Measurements from ENCODE around the gene AKIRIN2. TPM values are rescaled to one million over a fixed set of nuclear protein-coding genes. Genes with fewer than 3 reads are reported as not detected.
"Not testable (repeated sequence)": the region's sequence is repeated elsewhere in the genome, so short reads cannot be mapped to it uniquely, and the experiment has no call there.

Gene AKIRIN2
- polyA plus RNA-seq, 1 donor (not counting 4 experiments of a cell fraction or from before 2014, with no cell fraction given): 24.6 TPM

DNA sequence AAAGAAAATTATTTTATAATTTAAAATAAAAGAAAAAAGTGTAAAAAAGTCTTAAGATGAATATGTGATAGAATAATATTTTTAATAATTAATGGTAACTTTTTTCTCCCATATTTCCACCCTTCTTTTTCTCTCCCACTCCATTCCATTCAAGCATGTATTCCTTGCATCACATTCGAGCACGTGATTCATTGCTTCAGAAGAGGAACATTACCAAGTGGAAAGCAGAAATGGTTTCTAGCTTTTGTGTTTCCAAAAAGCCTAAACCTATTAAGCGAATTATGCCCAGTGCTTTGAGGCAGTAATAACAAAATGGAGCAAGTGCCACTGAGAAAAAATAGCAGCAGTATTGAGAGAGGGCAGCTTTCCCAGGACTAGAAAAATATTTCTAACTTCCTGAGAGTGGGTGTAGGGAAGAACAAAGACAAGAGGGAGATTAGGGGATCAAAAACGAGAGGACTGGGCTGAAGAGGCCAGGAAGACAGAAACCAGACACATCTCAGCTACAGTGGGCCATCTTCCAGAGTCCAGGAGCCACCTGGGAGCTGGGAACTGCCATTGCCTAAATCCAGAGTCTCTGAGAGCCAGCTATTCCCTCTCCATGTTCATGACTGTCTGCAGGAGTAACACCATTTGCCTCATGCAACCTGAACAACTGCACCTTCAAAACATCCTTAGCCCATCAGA is 15.0 kb upstream of the AKIRIN2 start:
- Histone ChIP-seq H3K4me3 (ENCODE audit: control insufficient read depth in 2 of 3, extremely low read depth in 1 of 3, insufficient read depth in 2 of 3, low read depth in 1 of 3, low read length in 3 of 3) (no peak overlapping the region), H3K9me1 (ENCODE audit: control insufficient read depth, extremely low read depth, insufficient read depth, low read length) (no peaks in the 10 kb centered on the region), H3K9ac (ENCODE audit: control insufficient read depth, extremely low read depth, insufficient read depth, low read length) (no peak overlapping the region), H3K36me3 (ENCODE audit: control insufficient read depth in 2 of 2, extremely low read depth in 1 of 2, insufficient read depth in 2 of 2, low read length in 2 of 2) (no peaks in the 10 kb centered on the region), H3K4me2 (ENCODE audit: control insufficient read depth, extremely low read depth, insufficient read depth, low read depth, low read length) (no peak overlapping the region), H3K9me3 (ENCODE audit: control insufficient read depth, low read depth, low read length) (no peaks in the 10 kb centered on the region), H3K27me3 (ENCODE audit: control insufficient read depth, extremely low read depth, insufficient read depth, low read length) (no peaks in the 10 kb centered on the region), H2AFZ (ENCODE audit: control insufficient read depth, low read length) (no peak overlapping the region), H4K20me1 (ENCODE audit: control insufficient read depth, extremely low read depth, insufficient read depth, low read length) (no peaks in the 10 kb centered on the region), H3K27ac (ENCODE audit: control insufficient read depth, insufficient read depth, low read length) (no peak overlapping the region), H3K79me2 (ENCODE audit: control insufficient read depth, insufficient read depth, low read length) (no peaks in the 10 kb centered on the region), H3K4me1 (ENCODE audit: control insufficient read depth, extremely low read depth, insufficient read depth, low read length) (peaks cover 27% of the 10 kb centered on the region)
- TF ChIP-seq EZH2 (IDR thresholded peaks at IDR 0.05; ENCODE audit: low read length) (no peak), CTCF (optimal IDR thresholded peaks at IDR 0.05 in 1 of 3, IDR thresholded peaks at IDR 0.05 in 1 of 3, conservative IDR thresholded peaks at IDR 0.05 in 1 of 3; ENCODE audit: extremely low read depth in 1 of 3, insufficient read depth in 2 of 3, low read length in 3 of 3) (no peak)
- FAIRE-seq: no peak
- DNase-seq (ENCODE audit: low read depth, low spot score): no peak
- dilution Hi-C loops (cut with MboI; ENCODE audit: extremely low pct_ligation_motif_present, low sequenced_read_pairs): no loop called here

GRCh38 chr6:87714093-87714842 is 12.2 kb upstream of the AKIRIN2 start:
- DNase-seq (ENCODE audit: low read depth, low spot score): no peak
- dilution Hi-C loops (cut with MboI; ENCODE audit: extremely low pct_ligation_motif_present, low sequenced_read_pairs): no loop called here
- H3K36me3 ChIP-seq (ENCODE audit: control insufficient read depth in 2 of 2, extremely low read depth in 1 of 2, insufficient read depth in 2 of 2, low read length in 2 of 2): no peaks in the 10 kb centered on the region
- no peak overlapping the region for H3K4me3 ChIP-seq (ENCODE audit: control insufficient read depth in 2 of 3, extremely low read depth in 1 of 3, insufficient read depth in 2 of 3, low read depth in 1 of 3, low read length in 3 of 3)
- peak; percentile 61 for FAIRE-seq
- H3K4me1 ChIP-seq (ENCODE audit: control insufficient read depth, extremely low read depth, insufficient read depth, low read length): peaks cover 23% of the 10 kb centered on the region
- H3K27ac ChIP-seq (ENCODE audit: control insufficient read depth, insufficient read depth, low read length): peak overlapping the region; percentile 66
- H4K20me1 ChIP-seq (ENCODE audit: control insufficient read depth, extremely low read depth, insufficient read depth, low read length): no peaks in the 10 kb centered on the region
- H3K9ac ChIP-seq (ENCODE audit: control insufficient read depth, extremely low read depth, insufficient read depth, low read length): no peak overlapping the region
- no peaks in the 10 kb centered on the region for H3K9me1 ChIP-seq (ENCODE audit: control insufficient read depth, extremely low read depth, insufficient read depth, low read length)
- peak overlapping the region; percentile 17 for H3K4me2 ChIP-seq (ENCODE audit: control insufficient read depth, extremely low read depth, insufficient read depth, low read depth, low read length)
- TF ChIP-seq CTCF (optimal IDR thresholded peaks at IDR 0.05 in 1 of 3, IDR thresholded peaks at IDR 0.05 in 1 of 3, conservative IDR thresholded peaks at IDR 0.05 in 1 of 3; ENCODE audit: extremely low read depth in 1 of 3, insufficient read depth in 2 of 3, low read length in 3 of 3) (no peak), EZH2 (IDR thresholded peaks at IDR 0.05; ENCODE audit: low read length) (no peak)
- H3K9me3 ChIP-seq (ENCODE audit: control insufficient read depth, low read depth, low read length): no peaks in the 10 kb centered on the region
- no peaks in the 10 kb centered on the region for H3K27me3 ChIP-seq (ENCODE audit: control insufficient read depth, extremely low read depth, insufficient read depth, low read length)
- H2AFZ ChIP-seq (ENCODE audit: control insufficient read depth, low read length): no peak overlapping the region
- H3K79me2 ChIP-seq (ENCODE audit: control insufficient read depth, insufficient read depth, low read length): no peaks in the 10 kb centered on the region

GRCh38 chr6:87712713-87713112 is 10.7 kb upstream of the AKIRIN2 start:
- H3K27ac ChIP-seq (ENCODE audit: control insufficient read depth, insufficient read depth, low read length); DNase-seq (ENCODE audit: low read depth, low spot score); H3K9me1 ChIP-seq (ENCODE audit: control insufficient read depth, extremely low read depth, insufficient read depth, low read length); H3K79me2 ChIP-seq (ENCODE audit: control insufficient read depth, insufficient read depth, low read length); H2AFZ ChIP-seq (ENCODE audit: control insufficient read depth, low read length); H3K4me3 ChIP-seq (ENCODE audit: control insufficient read depth in 2 of 3, extremely low read depth in 1 of 3, insufficient read depth in 2 of 3, low read depth in 1 of 3, low read length in 3 of 3); H3K4me2 ChIP-seq (ENCODE audit: control insufficient read depth, extremely low read depth, insufficient read depth, low read depth, low read length); H3K9ac ChIP-seq (ENCODE audit: control insufficient read depth, extremely low read depth, insufficient read depth, low read length); H3K27me3 ChIP-seq (ENCODE audit: control insufficient read depth, extremely low read depth, insufficient read depth, low read length); H3K36me3 ChIP-seq (ENCODE audit: control insufficient read depth in 2 of 2, extremely low read depth in 1 of 2, insufficient read depth in 2 of 2, low read length in 2 of 2); H4K20me1 ChIP-seq (ENCODE audit: control insufficient read depth, extremely low read depth, insufficient read depth, low read length); dilution Hi-C loops (cut with MboI; ENCODE audit: extremely low pct_ligation_motif_present, low sequenced_read_pairs); FAIRE-seq; H3K9me3 ChIP-seq (ENCODE audit: control insufficient read depth, low read depth, low read length): not testable (repeated sequence)
- peaks cover 15% of the 10 kb centered on the region for H3K4me1 ChIP-seq (ENCODE audit: control insufficient read depth, extremely low read depth, insufficient read depth, low read length)

All from keratinocyte (primary cell).